Heart left ventricle (tissue), 16 donors: ENCODE measurements around the gene SNX9. TPM values are rescaled to one million over a fixed set of nuclear protein-coding genes. Genes with fewer than 3 reads are reported as not detected.

Source experiments
- ATAC-seq, 4 donors: fragments of 200-7000 bp; cut with Tn5 transposase; one replicate each; pipeline ENCODE4 v1.9.1; 2020 to 2022; ENCODE audit warnings: moderate library complexity in 4 of 4, mild to moderate bottlenecking in 3 of 4, moderate number of reproducible peaks in 1 of 4
- DNase-seq, 5 donors: peaks; one replicate each; pipeline ENCODE4 v3.0.0-alpha.2; 2020
- H3K27ac ChIP-seq, 12 donors: fragments of 200-600 bp; sonication (generic) in 4 of 12; one replicate each; pipeline versions ENCODE4 v1.5.0 to v1.8.0; 2016 to 2022; ENCODE audit warnings: mild to moderate bottlenecking in 2 of 12
- H3K27me3 ChIP-seq, 9 donors: fragments of 200-600 bp; sonication (generic) in 2 of 9; one replicate each; pipeline versions ENCODE4 v1.5.1 to v1.8.0; 2016 to 2022; ENCODE audit warnings: mild to moderate bottlenecking in 3 of 9
- H3K36me3 ChIP-seq, 9 donors: fragments of 200-600 bp; sonication (generic) in 2 of 9; one replicate each; pipeline versions ENCODE4 v1.5.0 to v1.8.0; 2018 to 2022; ENCODE audit warnings: mild to moderate bottlenecking in 2 of 9
- H3K4me1 ChIP-seq, 12 donors: fragments of 200-600 bp; sonication (generic) in 4 of 12; one replicate each; pipeline versions ENCODE4 v1.5.0 to v1.8.0; 2016 to 2022; ENCODE audit warnings: mild to moderate bottlenecking in 3 of 12
- H3K4me3 ChIP-seq, 12 donors: fragments of 200-600 bp; sonication (generic) in 4 of 12; one replicate each; pipeline versions ENCODE4 v1.5.0 to v1.8.0; 2017 to 2022; ENCODE audit warnings: mild to moderate bottlenecking in 9 of 12, moderate library complexity in 4 of 12
- H3K9me3 ChIP-seq, 12 donors: fragments of 200-600 bp; sonication (generic) in 4 of 12; one replicate each; pipeline versions ENCODE4 v1.5.0 to v1.8.0; 2016 to 2022; ENCODE audit warnings: mild to moderate bottlenecking in 1 of 12
- POLR2A ChIP-seq, 2 donors: fragments of 450-650 bp; IDR thresholded peaks; one replicate each; pipeline ENCODE4 v1.6.1; 2017; ENCODE audit warnings: antibody characterized with exemption in 2 of 2, mild to moderate bottlenecking in 2 of 2, moderate library complexity in 2 of 2
- WGBS, 4 donors: extraction: QIAGEN DNeasy Blood & Tissue Kit in 2 of 4; methylation state at CpG; one replicate each; pipeline versions ENCODE4 v1.1.5 to v1.1.7; 2013 to 2018; 5-methylcytosine and 5-hydroxymethylcytosine counted together
- intact Hi-C, 10 donors: fragments of 100-400 bp; cut with DNase I; formaldehyde crosslinking; loops; one replicate each; pipeline versions ENCODE4 v1.11.1 to v1.14.2; 2022
- polyA plus RNA-seq, 2 donors: library from polyadenylated mRNA; stranded (reverse); fragments of 200-250 nt; gene quantifications; one replicate each; pipeline ENCODE4 v1.2.3, GENCODE V29; 2013
- total RNA-seq, 9 donors: library from RNA; depleted of rRNA in 2 of 9; stranded (reverse); fragments of >200 nt in 2 of 9; fragmentation: NEBNext Ultra II Directional in 3 of 9; extraction: Animal tissue kit (Norgen Biotek cat#: 25700) in 3 of 9; gene quantifications; one replicate each; pipeline versions ENCODE4 v1.1.0 to v1.2.4, GENCODE V29; 2016 to 2023
- TF ChIP-seq, protein P1 (sequence below), 12 donors: fragments of 200-600 bp; sonication (generic) in 4 of 12; IDR thresholded peaks; one replicate each; pipeline versions ENCODE4 v1.5.0 to v1.8.0; 2018 to 2022; ENCODE audit warnings: antibody characterized with exemption in 12 of 12, mild to moderate bottlenecking in 5 of 12
- donor health status: ischemic (EF 13 %, LVEDD 7.1; RV severe dilation, severe dysfunction).
- donor health status: healthy with polysubstance abuse.
- donor health status: DM: no; HTN: yes; CAD: no.
- donor health status: DM: no; HTN: no; CAD: no.
- donor health status: ischemic (EF 25% LVEDD 6.9; RV normal size, moderate dysfunction).
- donor health status: ischemic (EF 25% LVEDD 5.7; RV mildly dilated, moderate dysfunction).
- donor health status: healthy.
- donor health status: DM: yes; HTN: yes; CAD: no.
- donor health status: ischemic (EF 35%, LVEDD 5.7; RV mildly dilated, moderate dysfunction).
- donor health status: nonischemic (EF 11% LVEDD 7.7; RV severe dilation, severe dysfunction).
- donor health status: DM: yes; HTN: yes; CAD: no.
- donor health status: PGD.
- donor health status: ischemic (EF 29% LVEDD 5.4; RV normal size, mild dysfunction).
- donor health status: nonischemic (EF 23%, LVEDD 6.1; RV moderate dilation, normal function).

Gene SNX9
- total and polyA plus RNA-seq, 11 donors = 15.4 to 44.0 (median 30.7) TPM

DNA sequence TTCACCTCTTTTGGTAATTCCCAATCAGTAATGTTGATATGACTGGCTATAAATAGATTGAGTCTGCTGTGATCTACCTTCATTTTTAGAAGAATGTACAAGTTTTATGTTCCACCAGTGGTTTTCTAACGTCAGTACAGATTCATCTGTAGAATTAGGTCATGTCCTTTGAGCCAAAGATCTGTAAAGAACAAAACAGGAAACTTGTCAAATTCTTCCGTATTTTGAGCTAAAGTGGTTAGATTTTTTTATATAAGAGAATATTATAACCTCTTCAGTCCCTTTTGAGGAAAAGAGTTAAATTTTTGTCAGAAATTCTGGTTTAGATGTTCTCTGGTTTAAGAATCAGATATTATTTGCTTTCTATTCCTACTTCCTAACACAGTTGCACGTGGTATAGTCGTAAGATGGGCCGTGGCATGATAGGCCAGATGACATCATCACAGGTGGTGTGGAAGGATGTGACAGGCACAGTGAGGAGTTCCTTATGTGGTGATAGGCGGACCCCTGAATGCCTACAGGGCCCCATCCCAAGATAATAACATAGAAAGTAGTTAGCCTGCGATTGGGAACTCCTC is 62.3 kb downstream of the SNX9 start:
- intact Hi-C loops = no loop called here
- no peak overlapping the region for H3K4me3 ChIP-seq
- WGBS, 4 donors = 60 to 67% (median 62%) methylated on average over 7 of the region's 7 CpGs
- H3K36me3 ChIP-seq = peaks cover 0 to 73% (median 40%) of the 10 kb centered on the region in 9 donors
- H3K27me3 ChIP-seq = no peaks in the 10 kb centered on the region
- peak in 2 of 4 donors; percentile 29 to 72 for ATAC-seq
- TF ChIP-seq POLR2A (IDR thresholded peaks at IDR 0.05) = no peak
- TF ChIP-seq, protein P1, sequence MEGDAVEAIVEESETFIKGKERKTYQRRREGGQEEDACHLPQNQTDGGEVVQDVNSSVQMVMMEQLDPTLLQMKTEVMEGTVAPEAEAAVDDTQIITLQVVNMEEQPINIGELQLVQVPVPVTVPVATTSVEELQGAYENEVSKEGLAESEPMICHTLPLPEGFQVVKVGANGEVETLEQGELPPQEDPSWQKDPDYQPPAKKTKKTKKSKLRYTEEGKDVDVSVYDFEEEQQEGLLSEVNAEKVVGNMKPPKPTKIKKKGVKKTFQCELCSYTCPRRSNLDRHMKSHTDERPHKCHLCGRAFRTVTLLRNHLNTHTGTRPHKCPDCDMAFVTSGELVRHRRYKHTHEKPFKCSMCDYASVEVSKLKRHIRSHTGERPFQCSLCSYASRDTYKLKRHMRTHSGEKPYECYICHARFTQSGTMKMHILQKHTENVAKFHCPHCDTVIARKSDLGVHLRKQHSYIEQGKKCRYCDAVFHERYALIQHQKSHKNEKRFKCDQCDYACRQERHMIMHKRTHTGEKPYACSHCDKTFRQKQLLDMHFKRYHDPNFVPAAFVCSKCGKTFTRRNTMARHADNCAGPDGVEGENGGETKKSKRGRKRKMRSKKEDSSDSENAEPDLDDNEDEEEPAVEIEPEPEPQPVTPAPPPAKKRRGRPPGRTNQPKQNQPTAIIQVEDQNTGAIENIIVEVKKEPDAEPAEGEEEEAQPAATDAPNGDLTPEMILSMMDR (IDR thresholded peaks at IDR 0.05) = no peak
- H3K4me1 ChIP-seq = peaks cover 0 to 17% (median 8%) of the 10 kb centered on the region in 12 donors
- no peak for DNase-seq
- H3K9me3 ChIP-seq = no peaks in the 10 kb centered on the region
- H3K27ac ChIP-seq = peak overlapping the region in 1 of 12 donors; percentile 7

DNA sequence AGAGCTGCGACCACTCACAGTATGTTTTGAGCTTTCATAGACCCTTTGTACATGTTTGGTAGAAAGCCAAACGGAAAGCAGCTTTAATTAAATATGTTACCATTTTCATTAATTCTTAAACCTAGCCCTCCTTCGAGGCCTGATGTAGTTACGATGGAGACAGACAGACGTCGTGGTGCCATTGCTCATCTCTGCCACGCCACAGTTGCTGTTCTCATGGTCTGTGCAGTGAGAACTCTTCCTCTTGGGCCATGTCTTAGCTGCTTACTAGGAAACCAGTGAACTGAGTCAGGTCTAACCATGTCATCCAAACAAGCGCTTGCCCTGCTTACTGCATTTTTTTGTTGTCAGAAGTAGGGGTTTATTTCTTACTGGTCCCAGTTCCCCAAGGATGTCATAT is 62.8 kb downstream of the SNX9 start:
- no peaks in the 10 kb centered on the region for H3K9me3 ChIP-seq
- WGBS, 4 donors = 95 to 98% (median 97%) methylated on average over 8 of the region's 8 CpGs
- no peak overlapping the region for H3K27ac ChIP-seq
- TF ChIP-seq, protein P1 (IDR thresholded peaks at IDR 0.05) = no peak
- TF ChIP-seq POLR2A (IDR thresholded peaks at IDR 0.05) = no peak
- no peaks in the 10 kb centered on the region for H3K27me3 ChIP-seq
- intact Hi-C loops = no loop called here
- peaks cover 0 to 17% (median 8%) of the 10 kb centered on the region in 12 donors for H3K4me1 ChIP-seq
- DNase-seq = no peak
- ATAC-seq = no peak
- peaks cover 0 to 68% (median 40%) of the 10 kb centered on the region in 9 donors for H3K36me3 ChIP-seq
- no peak overlapping the region for H3K4me3 ChIP-seq

DNA sequence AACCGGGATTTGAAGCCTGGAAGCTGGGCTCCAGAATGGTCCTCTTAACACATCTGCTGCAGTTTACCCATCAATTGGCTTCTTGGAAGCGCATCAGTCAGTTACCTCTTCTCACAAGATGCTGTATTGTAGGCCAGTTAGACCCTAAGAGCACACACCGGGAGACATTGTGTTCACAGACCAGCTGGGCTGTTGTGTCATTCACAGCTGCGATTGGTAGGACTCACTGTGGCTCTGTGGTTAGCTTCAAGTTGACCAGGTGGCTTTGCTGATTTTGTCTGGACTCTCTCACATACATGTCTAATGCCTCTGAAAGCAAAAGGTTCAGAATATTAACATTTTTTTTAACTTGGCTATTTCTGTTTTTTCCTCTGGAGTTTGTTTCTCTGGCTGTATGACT is 64.8 kb downstream of the SNX9 start:
- Histone ChIP-seq H3K36me3 (peaks cover 0 to 58% (median 31%) of the 10 kb centered on the region in 9 donors), H3K27ac (no peak overlapping the region), H3K9me3 (no peaks in the 10 kb centered on the region), H3K4me3 (no peak overlapping the region), H3K27me3 (no peaks in the 10 kb centered on the region), H3K4me1 (peaks cover 0 to 28% (median 7%) of the 10 kb centered on the region in 12 donors)
- TF ChIP-seq, protein P1 (IDR thresholded peaks at IDR 0.05) = no peak
- TF ChIP-seq POLR2A (IDR thresholded peaks at IDR 0.05) = no peak
- DNase-seq (no peak), ATAC-seq (no peak)
- 82 to 94% (median 93%) methylated on average over 4 of the region's 4 CpGs for WGBS, 4 donors
- intact Hi-C loops = no loop called here

DNA sequence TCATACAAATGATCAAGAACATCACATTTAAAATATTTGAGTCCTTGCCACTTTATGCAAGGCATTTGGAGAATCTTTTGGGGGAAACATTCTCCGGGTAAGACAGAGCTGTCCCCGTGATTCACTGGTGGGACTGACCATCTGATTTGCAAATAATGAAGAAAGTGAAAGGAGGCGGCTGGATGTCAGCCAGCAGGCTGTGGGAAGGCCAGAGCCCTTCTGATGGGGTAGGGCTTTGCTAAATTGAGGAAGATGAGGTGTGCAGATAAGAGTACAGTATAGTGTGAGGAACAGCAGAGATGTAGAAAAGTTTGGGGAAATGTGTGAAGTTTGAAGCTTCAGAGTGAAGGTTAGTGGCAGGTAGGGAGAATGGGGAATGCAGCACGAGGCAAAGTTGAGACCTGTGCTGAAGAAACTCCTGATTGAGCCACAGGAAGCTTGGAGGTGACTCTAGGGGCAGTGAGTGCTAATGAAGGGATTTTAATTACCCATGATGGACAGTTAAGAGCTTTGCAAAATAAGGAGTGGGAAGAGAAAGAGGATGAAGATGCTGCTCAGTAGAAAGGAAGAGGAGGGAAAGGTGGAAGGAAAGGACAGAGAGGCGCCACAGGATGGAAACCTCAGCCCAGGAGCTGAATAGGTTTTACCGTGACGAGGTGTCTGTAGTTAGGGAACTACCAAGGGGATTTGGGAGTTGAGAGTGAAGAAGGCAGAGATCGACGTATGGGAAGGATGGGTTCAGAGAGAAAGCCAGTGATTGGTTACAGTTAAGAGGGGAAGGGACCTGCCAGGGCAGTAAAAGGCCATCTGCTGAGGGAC is 68.7 kb downstream of the SNX9 start:
- peaks cover 0 to 11% (median 0%) of the 10 kb centered on the region in 12 donors for H3K4me1 ChIP-seq
- H3K27me3 ChIP-seq = no peaks in the 10 kb centered on the region
- no peaks in the 10 kb centered on the region for H3K9me3 ChIP-seq
- H3K4me3 ChIP-seq = no peak overlapping the region
- WGBS, 4 donors = 85 to 93% (median 91%) methylated on average over 9 of the region's 9 CpGs
- no peak for TF ChIP-seq POLR2A (IDR thresholded peaks at IDR 0.05)
- TF ChIP-seq, protein P1 (IDR thresholded peaks at IDR 0.05) = no peak
- peaks cover 0 to 45% (median 21%) of the 10 kb centered on the region in 9 donors for H3K36me3 ChIP-seq
- H3K27ac ChIP-seq = no peak overlapping the region
- ATAC-seq (peak in 1 of 4 donors; percentile 24), DNase-seq (no peak)
- intact Hi-C loops = no loop called here
